Loucy (cell line): Measurements from ENCODE around the gene FARS2.

Experiments used
- CTCF ChIP-seq: fragments of 200-600 bp; sonication (generic); conservative IDR thresholded peaks from 2 replicates; pipeline ENCODE4 v1.5.1; 2014; ENCODE audit warnings: mild to moderate bottlenecking, antibody characterized with exemption, low read length
- EZH2phosphoT487 ChIP-seq: fragments of 200-600 bp; IDR thresholded peaks from 2 replicates; pipeline ENCODE4 v1.6.1; 2018; ENCODE audit warnings: antibody characterized with exemption, mild to moderate bottlenecking, moderate library complexity, borderline replicate concordance

- TF ChIP-seq CTCF (no peak), EZH2phosphoT487 (no peak)
Measured at GRCh38 chr6:5552243-5552642, 290.9 kb downstream of the FARS2 start.
